H1 (cell line): ENCODE data around the gene SYT2. TPM values are rescaled to one million over a fixed set of nuclear protein-coding genes. Genes with fewer than 3 reads are reported as not detected.

Source experiments
- CTCF ChIA-PET: fragments of 300-600 bp; sonication (Branson Sonifier 250); formaldehyde crosslinking; loops from one replicate; lab custom pipeline; 2021; ENCODE audit not compliant: partially characterized antibody; lab: Charles Lee
- POLR2A ChIA-PET: fragments of 300-600 bp; sonication (Branson Sonifier 250); formaldehyde crosslinking; loops from one replicate; lab custom pipeline; 2021; ENCODE audit warnings: inconsistent platforms; ENCODE audit not compliant: partially characterized antibody; lab: Charles Lee
- DNase-seq, 2 experiments: peaks; one replicate each; pipeline versions ENCODE4 v3.0.0 to v3.0.0-alpha.2; 2010 to 2022; ENCODE audit warnings: low spot score in 2 of 2, low read depth in 1 of 2, mixed read lengths in 1 of 2
- FAIRE-seq: peaks from 2 replicates; lab custom pipeline; 2011; peaks lifted over from hg19 to GRCh38; lab: Jason Lieb, UNC
- H2AFZ ChIP-seq: 2 replicates; pipeline ENCODE4 v1.8.1; 2012; ENCODE audit warnings: low read length, inconsistent platforms
- H2AK5ac ChIP-seq: 2 replicates; pipeline ENCODE4 v1.6.1; 2013; ENCODE audit warnings: low read depth, low read length
- H2BK120ac ChIP-seq: replicated peaks from 2 replicates; pipeline ENCODE3; 2013; ENCODE audit warnings: low read depth, low read length, inconsistent platforms
- H2BK12ac ChIP-seq: 2 replicates; pipeline ENCODE4 v1.6.1; 2013; ENCODE audit warnings: low read depth, low read length
- H2BK15ac ChIP-seq: 2 replicates; pipeline ENCODE4 v1.6.1; 2013; ENCODE audit warnings: low read length
- H2BK20ac ChIP-seq: 2 replicates; pipeline ENCODE4 v1.6.1; 2013; ENCODE audit warnings: low read length
- H2BK5ac ChIP-seq: 2 replicates; pipeline ENCODE4 v1.6.1; 2013; ENCODE audit warnings: low read depth, low read length
- H3K14ac ChIP-seq: 2 replicates; pipeline ENCODE4 v1.6.1; 2013; ENCODE audit warnings: inconsistent platforms; ENCODE audit not compliant: insufficient read length
- H3K18ac ChIP-seq: 2 replicates; pipeline ENCODE4 v1.6.1; 2013; ENCODE audit warnings: low read length; ENCODE audit errors: extremely low read depth
- H3K23ac ChIP-seq: 2 replicates; pipeline ENCODE4 v1.6.1; 2013; ENCODE audit warnings: inconsistent platforms; ENCODE audit not compliant: insufficient read length
- H3K23me2 ChIP-seq: 2 replicates; pipeline ENCODE4 v1.6.1; 2013; ENCODE audit warnings: low read depth, low read length
- H3K27ac ChIP-seq: 2 replicates; pipeline ENCODE4 v1.6.1; 2011; ENCODE audit warnings: low read depth, low read length, inconsistent platforms
- H3K27me3 ChIP-seq, 4 experiments: replicated peaks in 1 of 4; 1 replicate in 1 of 4; 2 replicates in 3 of 4; pipeline versions ENCODE4 v1.6.1 to v1.8.1; 2011 to 2013; ENCODE audit warnings: low read length in 3 of 4, mild to moderate bottlenecking in 3 of 4, inconsistent platforms in 2 of 4, mixed read lengths in 2 of 4, moderate library complexity in 1 of 4; ENCODE audit not compliant: control insufficient read depth in 3 of 4, insufficient read depth in 3 of 4; ENCODE audit errors: extremely low read depth in 1 of 4
- H3K36me3 ChIP-seq, 4 experiments: 2 replicates each; pipeline versions ENCODE4 v1.6.1 to v1.8.1; 2011 to 2013; ENCODE audit warnings: mild to moderate bottlenecking in 4 of 4, low read length in 3 of 4, moderate library complexity in 2 of 4, control low read depth in 1 of 4, inconsistent platforms in 1 of 4; ENCODE audit not compliant: insufficient read depth in 4 of 4, control insufficient read depth in 2 of 4
- H3K4ac ChIP-seq: replicated peaks from 2 replicates; pipeline ENCODE3; 2013; ENCODE audit warnings: low read length, low read depth, mixed read lengths, inconsistent platforms; ENCODE audit not compliant: insufficient read length
- H3K4me1 ChIP-seq, 4 experiments: replicated peaks in 1 of 4; 1 replicate in 1 of 4; 2 replicates in 3 of 4; pipeline versions ENCODE4 v1.6.1 to v1.8.1; 2011 to 2013; ENCODE audit warnings: low read length in 3 of 4, inconsistent platforms in 2 of 4, mixed read lengths in 1 of 4; ENCODE audit not compliant: insufficient read depth in 4 of 4, control insufficient read depth in 3 of 4
- H3K4me2 ChIP-seq, 2 experiments: 2 replicates each; pipeline versions ENCODE4 v1.6.1 to v1.8.1; 2011 to 2013; ENCODE audit warnings: low read depth in 2 of 2, low read length in 2 of 2, control low read depth in 1 of 2, inconsistent platforms in 1 of 2, mild to moderate bottlenecking in 1 of 2; ENCODE audit not compliant: insufficient read depth in 1 of 2
- H3K4me3 ChIP-seq, 4 experiments: fragments of 200-600, 300-600 bp in 1 of 4; sonication (generic), shearing (Covaris generic), sonication (Bioruptor Twin) in 1 of 4; 2 replicates each; pipeline versions ENCODE4 v1.5.1 to v1.8.1; 2011 to 2016; ENCODE audit warnings: low read length in 4 of 4, low read depth in 3 of 4, control low read depth in 2 of 4, inconsistent platforms in 2 of 4, mild to moderate bottlenecking in 2 of 4, mixed read lengths in 1 of 4, moderate library complexity in 1 of 4; ENCODE audit not compliant: insufficient read depth in 2 of 4; ENCODE audit errors: extremely low read depth in 1 of 4
- H3K56ac ChIP-seq: replicated peaks from 2 replicates; pipeline ENCODE3; 2013; ENCODE audit warnings: low read depth, mild to moderate bottlenecking, mixed read lengths, low read length, inconsistent platforms; ENCODE audit not compliant: insufficient read length
- H3K79me1 ChIP-seq: 2 replicates; pipeline ENCODE4 v1.6.1; 2013; ENCODE audit warnings: low read depth, low read length, control low read depth
- H3K79me2 ChIP-seq, 2 experiments: 2 replicates each; pipeline versions ENCODE4 v1.6.1 to v1.8.1; 2012 to 2013; ENCODE audit warnings: low read length in 2 of 2, mild to moderate bottlenecking in 2 of 2, inconsistent platforms in 1 of 2; ENCODE audit not compliant: insufficient read depth in 2 of 2, control insufficient read depth in 1 of 2
- H3K9ac ChIP-seq, 4 experiments: replicated peaks in 1 of 4; 1 replicate in 1 of 4; 2 replicates in 3 of 4; pipeline versions ENCODE4 v1.6.1 to v1.8.1; 2011 to 2013; ENCODE audit warnings: low read depth in 3 of 4, low read length in 3 of 4, control low read depth in 2 of 4, mild to moderate bottlenecking in 2 of 4, moderate library complexity in 2 of 4, inconsistent platforms in 1 of 4; ENCODE audit errors: extremely low read depth in 1 of 4
- H3K9me3 ChIP-seq, 2 experiments: 2 replicates each; pipeline versions ENCODE4 v1.6.1 to v1.8.1; 2012 to 2013; ENCODE audit warnings: mild to moderate bottlenecking in 2 of 2, moderate library complexity in 2 of 2, control low read depth in 1 of 2, inconsistent platforms in 1 of 2, low read depth in 1 of 2, low read length in 1 of 2, mixed read lengths in 1 of 2; ENCODE audit not compliant: insufficient read depth in 2 of 2
- H4K20me1 ChIP-seq, 2 experiments: replicated peaks in 1 of 2; 2 replicates each; pipeline versions ENCODE3 to v1.8.1; 2011 to 2013; ENCODE audit warnings: inconsistent platforms in 2 of 2, low read length in 2 of 2, mild to moderate bottlenecking in 1 of 2; ENCODE audit not compliant: insufficient read depth in 2 of 2, control insufficient read depth in 1 of 2
- H4K5ac ChIP-seq: 2 replicates; pipeline ENCODE4 v1.6.1; 2013; ENCODE audit warnings: low read length, low read depth, mixed read lengths, inconsistent platforms; ENCODE audit not compliant: insufficient read length
- H4K8ac ChIP-seq: 2 replicates; pipeline ENCODE4 v1.8.0; 2013; ENCODE audit warnings: mild to moderate bottlenecking, moderate library complexity, low read length, inconsistent platforms; ENCODE audit not compliant: insufficient read depth; ENCODE audit errors: extremely low read depth
- H4K91ac ChIP-seq: replicated peaks from 2 replicates; pipeline ENCODE3; 2013; ENCODE audit warnings: low read length, mixed read lengths, inconsistent platforms; ENCODE audit not compliant: insufficient read length
- BCL11A ChIP-seq, 2 experiments: IDR thresholded peaks; one replicate each; pipeline ENCODE4 v1.6.1; 2011; ENCODE audit warnings: low read depth in 2 of 2, low read length in 2 of 2, mild to moderate bottlenecking in 2 of 2
- CREB1 ChIP-seq: IDR thresholded peaks from 2 replicates; pipeline ENCODE4 v1.6.1; 2012; ENCODE audit warnings: inconsistent platforms
- EZH2 ChIP-seq: fragments of 200-600 bp; sonication (generic); IDR thresholded peaks from 2 replicates; pipeline ENCODE4 v1.7.1; 2012; ENCODE audit warnings: low read depth, mild to moderate bottlenecking, moderate library complexity, low read length, inconsistent platforms; ENCODE audit not compliant: severe bottlenecking
- HDAC2 ChIP-seq, 2 experiments: fragments of 300-600 bp in 1 of 2; sonication (generic) in 1 of 2; IDR thresholded peaks; 2 replicates each; pipeline ENCODE4 v1.6.1; 2011 to 2012; ENCODE audit warnings: low read depth in 2 of 2, low read length in 2 of 2, mild to moderate bottlenecking in 2 of 2, moderate library complexity in 2 of 2, borderline replicate concordance in 1 of 2, inconsistent platforms in 1 of 2
- JUN ChIP-seq: IDR thresholded peaks from 2 replicates; pipeline ENCODE4 v1.6.1; 2011; ENCODE audit warnings: low read depth, mild to moderate bottlenecking, improper control_type of control experiment, low read length
- KDM4A ChIP-seq: IDR thresholded peaks from one replicate; pipeline ENCODE4 v1.7.1; 2012; ENCODE audit warnings: low read depth, mild to moderate bottlenecking, moderate library complexity, low read length, inconsistent platforms; ENCODE audit not compliant: severe bottlenecking
- KDM5A ChIP-seq: fragments of 200-600 bp; IDR thresholded peaks from 2 replicates; pipeline ENCODE4 v1.7.1; 2012; ENCODE audit warnings: mild to moderate bottlenecking, low read length, inconsistent platforms, mixed read lengths
- POLR2A ChIP-seq, 2 experiments: IDR thresholded peaks; 1 replicate in 1 of 2; 2 replicates in 1 of 2; pipeline ENCODE4 v1.6.1; 2011; ENCODE audit warnings: low read depth in 2 of 2, low read length in 2 of 2, mild to moderate bottlenecking in 2 of 2; ENCODE audit errors: control extremely low read depth in 1 of 2
- RNF2 ChIP-seq: fragments of 200-900, 300-1000 bp; sonication (generic); IDR thresholded peaks from 2 replicates; pipeline ENCODE4 v1.7.1; 2016; ENCODE audit warnings: borderline replicate concordance, low read depth, mild to moderate bottlenecking, antibody characterized with exemption, low read length; ENCODE audit not compliant: poor library complexity, severe bottlenecking; ENCODE audit errors: missing control alignments
- TBP ChIP-seq: IDR thresholded peaks from 2 replicates; pipeline ENCODE4 v1.6.1; 2011; ENCODE audit warnings: low read depth, low read length, improper control_type of control experiment
- WGBS, 2 experiments: shearing (Covaris generic) in 1 of 2; methylation state at CpG; one replicate each; pipeline versions ENCODE4 v1.1.6 to v1.1.7; 2013 to 2015; ENCODE audit warnings: low lambda C conversion rate in 2 of 2, mixed read lengths in 2 of 2, inconsistent platforms in 1 of 2, low coverage in 1 of 2, missing lambda C conversion rate in 1 of 2; ENCODE audit not compliant: insufficient replicate concordance in 2 of 2, insufficient coverage in 1 of 2, insufficient read length in 1 of 2; ENCODE audit errors: extremely low coverage in 1 of 2, missing lambda C conversion rate in 1 of 2; 5-methylcytosine and 5-hydroxymethylcytosine counted together
- polyA plus RNA-seq, 7 experiments: library from polyadenylated mRNA; depleted of rRNA in 3 of 7; stranded (reverse) in 5 of 7; unstranded in 2 of 7; fragments of >200 nt in 5 of 7; fragments of 200-250 nt in 2 of 7; gene quantifications; 1 replicate in 5 of 7; 2 replicates in 1 of 7; 4 replicates in 1 of 7; pipeline versions ENCODE4 v1.2.1 to v1.2.3, GENCODE V29; 2011 to 2013; ENCODE audit warnings: missing spikeins in 2 of 7, mixed read lengths in 2 of 7
- total RNA-seq: library from RNA; stranded (reverse); fragmentation: NEBNext Ultra II Directional; extraction: Animal tissue kit (Norgen Biotek cat#: 25700); gene quantifications from 2 replicates; pipeline ENCODE4 v1.2.1, GENCODE V29; 2021

Gene SYT2
- total and polyA plus RNA-seq, 2 of the 8 experiments (the other 6 are each of a cell fraction or from before 2014, with no cell fraction given): 2.8 to 11.0 TPM

GRCh38 chr1:202756391-202756790 lies 46.1 kb upstream of the SYT2 start:
- Histone ChIP-seq H3K23me2 (no peaks in the 10 kb centered on the region), H4K91ac (no peak overlapping the region), H3K4me2 (no peak overlapping the region), H4K20me1 (peaks cover 5% of the 10 kb centered on the region in 2 experiments), H3K27ac (no peak overlapping the region), H4K8ac (no peak overlapping the region), H3K79me1 (no peaks in the 10 kb centered on the region), H2BK12ac (no peak overlapping the region), H3K36me3 (peaks cover 29 to 95% (median 84%) of the 10 kb centered on the region in 4 experiments), H2BK20ac (no peak overlapping the region), H3K18ac (no peak overlapping the region), H2AFZ (no peak overlapping the region), H4K5ac (no peak overlapping the region), H3K4ac (no peak overlapping the region), H3K79me2 (peaks cover 0 to 2% of the 10 kb centered on the region in 2 experiments; a peak in 1 of 4 replicates), H2BK5ac (no peak overlapping the region), H3K4me1 (no peaks in the 10 kb centered on the region), H2AK5ac (no peak overlapping the region), H3K23ac (no peak overlapping the region), H3K27me3 (no peaks in the 10 kb centered on the region), H2BK120ac (no peak overlapping the region), H3K9ac (no peak overlapping the region), H3K9me3 (no peaks in the 10 kb centered on the region), H3K4me3 (no peak overlapping the region), H2BK15ac (no peak overlapping the region), H3K14ac (no peak overlapping the region), H3K56ac (no peak overlapping the region)
- 95% methylated on average over 2 of the region's 2 CpGs; no CpG with 5 or more reads in 1 of the 2 experiments for WGBS, 2 experiments
- ChIA-PET POLR2A (interaction anchor here (0.9 to 1.6 kb wide), 3 partner anchors 18 to 30 kb away, joined by 3 read pairs; no protein-coding TSS in a partner anchor), CTCF (no interaction called here)
- DNase-seq (no peak), FAIRE-seq (no peak)
- TF ChIP-seq HDAC2 (IDR thresholded peaks at IDR 0.05; ENCODE audit: borderline replicate concordance in 1 of 2, low read depth in 2 of 2, low read length in 2 of 2) (no peak), KDM5A (no peak), CREB1 (no peak), KDM4A (no peak), EZH2 (no peak), TBP (no peak), POLR2A (IDR thresholded peaks at IDR 0.05; ENCODE audit: control extremely low read depth in 1 of 2, low read depth in 2 of 2, low read length in 2 of 2) (no peak), BCL11A (IDR thresholded peaks at IDR 0.05; ENCODE audit: low read depth in 2 of 2, low read length in 2 of 2) (no peak), JUN (no peak), RNF2 (no peak)
